Skeletal muscle tissue (tissue), 4 donors: Measurements from ENCODE around the gene GPR160. TPM values are rescaled to one million over a fixed set of nuclear protein-coding genes. Genes with fewer than 3 reads are reported as not detected.
"Not testable (repeated sequence)": the region's sequence is repeated elsewhere in the genome, so short reads cannot be mapped to it uniquely, and the experiment has no call there.

Experiments used
- H3K27ac ChIP-seq: one replicate; pipeline ENCODE4 v1.7.0; 2013; ENCODE audit warnings: mild to moderate bottlenecking, low read depth, low read length, inconsistent platforms
- H3K27me3 ChIP-seq, 3 donors: one replicate each; pipeline ENCODE4 v1.7.0; 2013; ENCODE audit warnings: low read length in 3 of 3; ENCODE audit not compliant: control insufficient read depth in 3 of 3, insufficient read depth in 3 of 3
- H3K36me3 ChIP-seq, 3 donors: one replicate each; pipeline ENCODE4 v1.7.0; 2013; ENCODE audit warnings: low read length in 3 of 3; ENCODE audit not compliant: control insufficient read depth in 3 of 3, insufficient read depth in 3 of 3
- H3K4me1 ChIP-seq, 3 donors: one replicate each; pipeline ENCODE4 v1.7.0; 2013; ENCODE audit warnings: low read length in 3 of 3, mild to moderate bottlenecking in 3 of 3; ENCODE audit not compliant: control insufficient read depth in 3 of 3, insufficient read depth in 3 of 3
- H3K4me3 ChIP-seq, 3 donors: one replicate each; pipeline ENCODE4 v1.7.0; 2013; ENCODE audit warnings: low read length in 3 of 3
- H3K9ac ChIP-seq, 3 donors: one replicate each; pipeline ENCODE4 v1.7.0; 2013; ENCODE audit warnings: low read length in 3 of 3, mild to moderate bottlenecking in 3 of 3, moderate library complexity in 2 of 3, low read depth in 1 of 3
- H3K9me3 ChIP-seq, 3 donors: one replicate each; pipeline ENCODE4 v1.7.0; 2013; ENCODE audit warnings: low read length in 3 of 3; ENCODE audit not compliant: control insufficient read depth in 3 of 3
- total RNA-seq: library from RNA; depleted of rRNA; stranded (reverse); fragments of >200 nt; gene quantifications from one replicate; pipeline ENCODE4 v1.2.3, GENCODE V29; 2014
- donor health status: Osteomylitis.

GPR160 gene
- total RNA-seq, 1 donor from 2014 or later = 2.6 TPM

- Histone ChIP-seq H3K9me3 (no peaks in the 10 kb centered on the region), H3K4me3 (no peak overlapping the region), H3K27ac (no peak overlapping the region), H3K4me1 (no peaks in the 10 kb centered on the region), H3K9ac (no peak overlapping the region), H3K27me3 (no peaks in the 10 kb centered on the region), H3K36me3 (peaks cover 0 to 7% (median 2%) of the 10 kb centered on the region in 3 donors)
Observed at GRCh38 chr3:170002231-170002630, 35.6 kb upstream of the GPR160 start.

- H3K4me3 ChIP-seq = no peak overlapping the region
Observed at GRCh38 chr3:170002879-170003278, 34.9 kb upstream of the GPR160 start.

GRCh38 chr3:170003881-170004356 is 33.9 kb upstream of the GPR160 start:
- no peaks in the 10 kb centered on the region for H3K4me1 ChIP-seq
- H3K9ac ChIP-seq = no peak overlapping the region
- no peak overlapping the region for H3K27ac ChIP-seq

More at GRCh38 chr3:170002879-170003278, 34.9 kb upstream of the GPR160 start:
- Histone ChIP-seq H3K9me3 (no peaks in the 10 kb centered on the region), H3K36me3 (peaks cover 0 to 7% (median 2%) of the 10 kb centered on the region in 3 donors), H3K27ac (no peak overlapping the region), H3K4me1 (no peaks in the 10 kb centered on the region), H3K9ac (no peak overlapping the region), H3K27me3 (no peaks in the 10 kb centered on the region)

GRCh38 chr3:170007031-170007663 is 30.6 kb upstream of the GPR160 start:
- Histone ChIP-seq H3K9me3 (no peaks in the 10 kb centered on the region), H3K9ac (no peak overlapping the region), H3K4me1 (no peaks in the 10 kb centered on the region), H3K27me3 (no peaks in the 10 kb centered on the region), H3K4me3 (no peak overlapping the region), H3K27ac (no peak overlapping the region), H3K36me3 (no peaks in the 10 kb centered on the region)

More at GRCh38 chr3:170003881-170004356, 33.9 kb upstream of the GPR160 start:
- Histone ChIP-seq H3K36me3 (peaks cover 0 to 7% (median 2%) of the 10 kb centered on the region in 3 donors), H3K4me3 (no peak overlapping the region), H3K9me3 (no peaks in the 10 kb centered on the region), H3K27me3 (no peaks in the 10 kb centered on the region)

GRCh38 chr3:170010498-170010897 is 27.3 kb upstream of the GPR160 start:
- Histone ChIP-seq H3K36me3 (no peaks in the 10 kb centered on the region), H3K27ac (no peak overlapping the region), H3K27me3 (no peaks in the 10 kb centered on the region), H3K4me3 (no peak overlapping the region), H3K9ac (no peak overlapping the region), H3K9me3 (no peaks in the 10 kb centered on the region), H3K4me1 (no peaks in the 10 kb centered on the region)

GRCh38 chr3:170012683-170013400 is 25.0 kb upstream of the GPR160 start:
- Histone ChIP-seq H3K27me3 (no peaks in the 10 kb centered on the region), H3K4me1 (no peaks in the 10 kb centered on the region), H3K4me3 (no peak overlapping the region), H3K9me3 (no peaks in the 10 kb centered on the region), H3K27ac (no peak overlapping the region), H3K36me3 (no peaks in the 10 kb centered on the region), H3K9ac (no peak overlapping the region)

GRCh38 chr3:170016057-170016456 is 21.7 kb upstream of the GPR160 start:
- no peaks in the 10 kb centered on the region for H3K27me3 ChIP-seq
- no peak overlapping the region for H3K9ac ChIP-seq
- no peaks in the 10 kb centered on the region for H3K9me3 ChIP-seq
- no peak overlapping the region for H3K27ac ChIP-seq
- H3K36me3 ChIP-seq = no peaks in the 10 kb centered on the region
- H3K4me3 ChIP-seq = no peak overlapping the region
- H3K4me1 ChIP-seq = no peaks in the 10 kb centered on the region

- not testable (repeated sequence) for H3K36me3 ChIP-seq, H3K9ac ChIP-seq
Observed at GRCh38 chr3:170019306-170019705, 18.5 kb upstream of the GPR160 start.

GRCh38 chr3:170021083-170021482 is 16.7 kb upstream of the GPR160 start:
- Histone ChIP-seq H3K36me3 (no peaks in the 10 kb centered on the region), H3K4me1 (no peaks in the 10 kb centered on the region), H3K9ac (no peak overlapping the region), H3K9me3 (no peaks in the 10 kb centered on the region), H3K27me3 (no peaks in the 10 kb centered on the region), H3K27ac (no peak overlapping the region), H3K4me3 (no peak overlapping the region)

More at GRCh38 chr3:170019306-170019705, 18.5 kb upstream of the GPR160 start:
- H3K27me3 ChIP-seq, H3K4me3 ChIP-seq, H3K9me3 ChIP-seq, H3K27ac ChIP-seq, H3K4me1 ChIP-seq: not testable (repeated sequence)

GRCh38 chr3:170022336-170022735 is 15.5 kb upstream of the GPR160 start:
- Histone ChIP-seq H3K27me3 (no peaks in the 10 kb centered on the region), H3K9me3 (no peaks in the 10 kb centered on the region), H3K9ac (no peak overlapping the region), H3K27ac (no peak overlapping the region), H3K36me3 (no peaks in the 10 kb centered on the region), H3K4me3 (no peak overlapping the region), H3K4me1 (no peaks in the 10 kb centered on the region)
